Measurements from ENCODE around the gene ZNF609.
A peak's percentile ranks its signal among the peaks of the same experiment; 100 is the strongest.

ZNF609 gene

DNA sequence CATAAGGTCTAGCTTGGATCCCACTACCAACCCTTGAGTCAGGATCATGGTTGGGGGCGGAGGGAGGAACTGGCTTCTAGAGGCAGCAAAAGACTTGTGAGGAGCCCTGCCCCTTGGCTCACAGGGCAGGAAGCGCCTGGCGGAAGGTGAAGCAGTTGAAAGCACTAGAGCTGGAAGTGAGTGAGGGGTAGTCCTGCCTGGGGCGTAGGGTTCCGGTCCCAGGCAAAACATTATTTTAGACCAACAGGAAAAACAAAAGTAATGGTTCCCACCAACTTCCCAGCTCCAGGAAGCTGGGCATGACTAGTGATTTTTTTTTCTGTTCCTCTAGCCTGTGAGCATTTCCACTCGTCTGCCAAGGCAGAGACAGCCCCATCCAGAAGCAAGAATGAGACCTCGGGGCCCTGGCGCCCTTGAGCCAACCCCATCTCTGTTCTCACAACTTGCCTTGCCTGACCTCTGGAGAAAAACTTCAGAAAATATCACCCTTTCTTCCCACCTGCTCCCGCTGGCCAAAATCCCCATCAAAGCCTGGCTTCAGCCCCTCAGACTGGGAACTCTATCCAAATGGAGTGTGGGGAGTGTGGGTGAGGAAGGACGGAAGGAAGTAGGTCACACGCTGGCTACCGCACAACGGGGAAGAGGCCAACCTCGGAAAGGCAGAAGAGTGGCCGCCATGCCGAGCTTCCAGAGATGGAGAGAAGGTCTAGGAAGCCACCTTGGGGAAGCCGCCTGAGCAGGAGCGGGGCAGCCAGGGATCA is 257.5 kb downstream of the ZNF609 start:
- TF ChIP-seq, protein P1, sequence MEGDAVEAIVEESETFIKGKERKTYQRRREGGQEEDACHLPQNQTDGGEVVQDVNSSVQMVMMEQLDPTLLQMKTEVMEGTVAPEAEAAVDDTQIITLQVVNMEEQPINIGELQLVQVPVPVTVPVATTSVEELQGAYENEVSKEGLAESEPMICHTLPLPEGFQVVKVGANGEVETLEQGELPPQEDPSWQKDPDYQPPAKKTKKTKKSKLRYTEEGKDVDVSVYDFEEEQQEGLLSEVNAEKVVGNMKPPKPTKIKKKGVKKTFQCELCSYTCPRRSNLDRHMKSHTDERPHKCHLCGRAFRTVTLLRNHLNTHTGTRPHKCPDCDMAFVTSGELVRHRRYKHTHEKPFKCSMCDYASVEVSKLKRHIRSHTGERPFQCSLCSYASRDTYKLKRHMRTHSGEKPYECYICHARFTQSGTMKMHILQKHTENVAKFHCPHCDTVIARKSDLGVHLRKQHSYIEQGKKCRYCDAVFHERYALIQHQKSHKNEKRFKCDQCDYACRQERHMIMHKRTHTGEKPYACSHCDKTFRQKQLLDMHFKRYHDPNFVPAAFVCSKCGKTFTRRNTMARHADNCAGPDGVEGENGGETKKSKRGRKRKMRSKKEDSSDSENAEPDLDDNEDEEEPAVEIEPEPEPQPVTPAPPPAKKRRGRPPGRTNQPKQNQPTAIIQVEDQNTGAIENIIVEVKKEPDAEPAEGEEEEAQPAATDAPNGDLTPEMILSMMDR (conservative IDR thresholded peaks at IDR 0.05; ENCODE audit: low read depth) = no peak
- no peak overlapping the region for H3K27ac ChIP-seq
- CTCF ChIA-PET = interaction anchor here (0.6 to 1.3 kb wide), 3 partner anchors 10 to 553 kb away, joined by 3 to 4 read pairs (median 3); no protein-coding TSS in a partner anchor
- DNase-seq (ENCODE audit: low spot score) = no peak
- POLR2A ChIA-PET (ENCODE audit: low non-redundant PET) = no interaction called here

DNA sequence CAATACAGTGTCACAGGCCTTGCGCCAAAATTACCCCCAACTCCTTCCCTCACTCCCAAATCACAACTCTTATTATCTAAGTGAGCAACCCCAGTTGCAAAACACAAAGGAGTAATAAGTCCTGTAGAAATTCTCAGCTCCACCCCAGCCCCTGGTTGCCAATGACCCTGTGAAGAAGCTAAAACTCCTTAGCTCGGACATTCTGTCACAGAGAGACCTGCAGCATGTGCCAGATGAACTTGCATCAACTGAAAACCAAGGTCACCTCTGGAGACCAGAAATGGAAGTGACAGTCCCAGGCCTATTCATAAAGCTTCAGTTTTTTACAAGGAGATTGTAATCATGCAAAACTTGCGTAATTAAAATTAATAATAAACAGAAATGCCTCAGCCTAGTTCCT is 259.8 kb downstream of the ZNF609 start:
- ChIA-PET POLR2A (ENCODE audit: low non-redundant PET) (no interaction called here), CTCF (no interaction called here)
- TF ChIP-seq, protein P1 (conservative IDR thresholded peaks at IDR 0.05; ENCODE audit: low read depth) = no peak
- no peak overlapping the region for H3K27ac ChIP-seq
- no peak for DNase-seq (ENCODE audit: low spot score)

DNA sequence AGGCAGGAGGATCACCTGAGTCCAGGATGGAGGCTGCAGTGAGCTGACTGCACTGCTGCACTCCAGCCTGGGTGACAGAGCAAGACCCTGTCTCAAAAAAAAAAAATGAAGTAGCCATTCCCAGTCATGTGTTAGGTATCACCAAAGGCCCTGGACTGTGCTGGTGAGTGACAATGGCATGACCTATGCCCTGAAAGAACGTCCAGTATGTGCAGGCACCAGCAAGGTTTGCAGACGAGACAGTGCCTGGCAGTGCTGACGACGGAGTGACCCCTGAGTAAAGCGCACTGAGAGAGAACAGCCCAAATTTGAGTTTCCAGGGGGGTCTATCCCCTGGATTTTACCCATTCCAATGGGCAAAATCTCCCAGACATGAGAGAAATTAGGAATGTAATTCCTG is 269.8 kb downstream of the ZNF609 start:
- ChIA-PET POLR2A (ENCODE audit: low non-redundant PET) (no interaction called here), CTCF (interaction anchor here (0.7 to 5.9 kb wide), 8 partner anchors 37 to 105 kb away, joined by 3 to 96 read pairs (median 4); no protein-coding TSS in a partner anchor)
- no peak overlapping the region for H3K27ac ChIP-seq
- DNase-seq (ENCODE audit: low spot score) = no peak
- TF ChIP-seq, protein P1 (conservative IDR thresholded peaks at IDR 0.05; ENCODE audit: low read depth) = no peak

DNA sequence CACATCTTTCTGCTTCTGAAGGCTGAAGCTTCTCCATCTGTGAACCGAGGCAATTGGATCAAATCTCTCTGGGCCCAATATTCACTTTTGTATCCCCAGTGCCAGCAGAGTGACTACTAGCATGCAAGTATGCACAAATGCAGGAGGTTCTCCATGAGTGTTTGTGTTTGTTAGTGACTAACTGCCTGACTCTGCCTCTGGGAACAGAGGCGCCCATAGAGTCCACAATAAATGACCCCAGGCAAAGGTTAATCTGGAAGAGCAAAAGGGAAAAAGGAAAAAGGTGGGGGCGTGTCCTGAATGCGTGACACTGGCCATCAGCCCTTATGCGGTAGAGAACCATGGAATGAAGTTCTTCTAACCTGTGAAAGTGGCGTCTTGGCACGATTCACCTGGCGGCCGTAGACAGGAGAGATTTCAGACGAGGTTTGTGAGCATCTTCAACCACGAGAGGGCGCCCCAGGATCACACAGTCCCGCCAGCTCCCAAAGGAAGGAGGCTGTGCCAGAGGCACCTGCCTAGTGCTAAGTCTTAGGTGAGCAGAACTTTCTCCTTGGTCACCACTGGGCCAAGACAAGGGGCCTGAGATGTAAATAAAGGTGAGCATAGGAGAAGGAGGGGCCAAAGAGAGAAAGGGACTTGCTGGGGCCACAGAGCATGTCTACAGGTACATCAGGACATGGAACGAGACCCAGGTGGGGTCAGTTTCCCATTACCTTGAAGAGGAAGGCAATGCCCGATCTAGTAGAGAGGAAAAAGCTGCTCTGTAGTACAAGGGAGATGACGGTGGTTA is 270.8 kb downstream of the ZNF609 start:
- CTCF ChIA-PET = interaction anchor here (0.5 to 5.9 kb wide), 25 partner anchors 9 to 925 kb away, joined by 3 to 96 read pairs (median 3); no protein-coding TSS in a partner anchor
- peak; percentile 72 for DNase-seq (ENCODE audit: low spot score)
- H3K27ac ChIP-seq = no peak overlapping the region
- TF ChIP-seq, protein P1 (conservative IDR thresholded peaks at IDR 0.05; ENCODE audit: low read depth) = peak; percentile 97
- POLR2A ChIA-PET (ENCODE audit: low non-redundant PET) = no interaction called here

DNA sequence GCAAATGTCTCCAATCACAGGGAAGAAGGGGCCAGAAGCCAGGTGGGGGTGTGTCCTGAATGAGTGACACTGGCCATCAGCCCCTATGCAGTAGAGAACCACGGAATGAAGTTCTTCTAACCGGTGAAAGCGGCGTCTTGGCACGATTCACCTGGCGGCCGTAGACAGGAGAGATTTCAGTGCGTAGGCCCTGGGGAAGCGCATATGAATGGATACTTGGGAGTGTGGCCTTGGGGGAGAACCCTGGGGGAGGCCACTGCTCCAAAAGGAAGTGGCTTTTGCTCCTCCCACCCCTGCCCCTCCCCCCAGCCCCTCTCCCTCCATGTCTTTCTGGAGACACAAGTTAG is 271.4 kb downstream of the ZNF609 start:
- no peak overlapping the region for H3K27ac ChIP-seq
- no peak for DNase-seq (ENCODE audit: low spot score)
- TF ChIP-seq, protein P1 (conservative IDR thresholded peaks at IDR 0.05; ENCODE audit: low read depth) = no peak
- CTCF ChIA-PET = interaction anchor here (0.5 to 5.9 kb wide), 18 partner anchors 9 to 926 kb away, joined by 3 to 96 read pairs (median 4); no protein-coding TSS in a partner anchor
- POLR2A ChIA-PET (ENCODE audit: low non-redundant PET) = no interaction called here

DNA sequence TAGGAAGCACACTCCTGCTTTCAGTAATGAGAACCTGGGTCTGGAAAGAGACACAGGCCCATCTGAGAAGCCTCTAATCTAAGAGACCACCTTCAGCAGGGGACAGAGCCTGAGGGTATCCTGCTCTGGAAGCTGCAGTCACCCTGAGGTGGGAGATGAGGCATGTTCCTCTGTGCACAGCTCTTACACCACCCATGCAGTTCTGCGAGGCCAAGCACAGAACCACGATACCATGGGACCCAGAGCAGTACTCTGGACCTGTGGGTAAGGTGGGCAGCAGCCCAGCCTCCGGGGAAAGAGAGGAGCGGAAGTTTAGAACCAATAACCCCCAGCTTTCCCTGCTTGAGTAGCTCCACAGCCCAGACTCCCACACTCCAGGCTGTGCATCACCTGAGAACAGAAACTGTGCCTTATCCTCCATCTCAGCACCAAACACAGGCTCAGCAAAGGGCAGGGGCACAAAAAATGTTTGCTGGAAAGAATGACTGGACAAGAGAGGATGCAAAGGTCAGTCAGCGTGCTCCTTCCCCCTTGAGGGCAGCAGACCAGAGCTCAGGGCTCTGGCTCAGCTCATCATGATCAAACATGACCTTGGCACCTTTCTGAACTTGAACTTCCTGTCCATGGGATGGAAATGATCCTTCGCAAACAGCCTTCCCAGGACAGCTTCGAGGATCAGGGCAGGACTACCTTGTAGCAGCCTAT is 271.9 kb downstream of the ZNF609 start:
- POLR2A ChIA-PET (ENCODE audit: low non-redundant PET) = no interaction called here
- DNase-seq (ENCODE audit: low spot score) = no peak
- no peak overlapping the region for H3K27ac ChIP-seq
- TF ChIP-seq, protein P1 (conservative IDR thresholded peaks at IDR 0.05; ENCODE audit: low read depth) = no peak
- CTCF ChIA-PET = interaction anchor here (0.6 to 5.9 kb wide), 8 partner anchors 8 to 263 kb away, joined by 3 to 96 read pairs (median 5); no protein-coding TSS in a partner anchor

Data from RWPE1 (cell line).